Adrenal gland (tissue), 5 donors: Measurements from ENCODE around the gene ITGBL1.

ENCODE experiments used
- CTCF ChIP-seq, 6 experiments: fragments of 450-650 bp in 4 of 6; fragments of 200-600 bp in 2 of 6; sonication (generic) in 1 of 6; IDR thresholded peaks; 1 replicate in 5 of 6; 2 replicates in 1 of 6; pipeline versions ENCODE4 v1.5.1 to v1.8.0; 2016 to 2021; ENCODE audit warnings: antibody characterized with exemption in 6 of 6, mild to moderate bottlenecking in 2 of 6, moderate library complexity in 1 of 6
- POLR2A ChIP-seq, 2 donors: fragments of 450-650 bp; IDR thresholded peaks; one replicate each; pipeline ENCODE4 v1.6.1; 2017; ENCODE audit warnings: antibody characterized with exemption in 2 of 2, mild to moderate bottlenecking in 2 of 2, moderate library complexity in 1 of 2
- donor health status: DM: no; HTN: no; CAD: no.

GRCh38 chr13:101522607-101523006 is 70.1 kb downstream of the ITGBL1 start:
- TF ChIP-seq POLR2A (IDR thresholded peaks at IDR 0.05), result no peak
- TF ChIP-seq CTCF (IDR thresholded peaks at IDR 0.05), result no peak
